H1 (cell line): Measurements from ENCODE around the gene FBXO7. TPM values are rescaled to one million over a fixed set of nuclear protein-coding genes. Genes with fewer than 3 reads are reported as not detected.

ENCODE experiments used
- CTCF ChIA-PET: fragments of 300-600 bp; sonication (Branson Sonifier 250); formaldehyde crosslinking; loops from one replicate; lab custom pipeline; 2021; ENCODE audit not compliant: partially characterized antibody; lab: Charles Lee
- POLR2A ChIA-PET: fragments of 300-600 bp; sonication (Branson Sonifier 250); formaldehyde crosslinking; loops from one replicate; lab custom pipeline; 2021; ENCODE audit warnings: inconsistent platforms; ENCODE audit not compliant: partially characterized antibody; lab: Charles Lee
- DNase-seq, 2 experiments: peaks; one replicate each; pipeline versions ENCODE4 v3.0.0 to v3.0.0-alpha.2; 2010 to 2022; ENCODE audit warnings: low spot score in 2 of 2, low read depth in 1 of 2, mixed read lengths in 1 of 2
- FAIRE-seq: peaks from 2 replicates; lab custom pipeline; 2011; peaks lifted over from hg19 to GRCh38; lab: Jason Lieb, UNC
- H2AFZ ChIP-seq: 2 replicates; pipeline ENCODE4 v1.8.1; 2012; ENCODE audit warnings: low read length, inconsistent platforms
- H2AK5ac ChIP-seq: 2 replicates; pipeline ENCODE4 v1.6.1; 2013; ENCODE audit warnings: low read depth, low read length
- H2BK120ac ChIP-seq: replicated peaks from 2 replicates; pipeline ENCODE3; 2013; ENCODE audit warnings: low read depth, low read length, inconsistent platforms
- H2BK12ac ChIP-seq: 2 replicates; pipeline ENCODE4 v1.6.1; 2013; ENCODE audit warnings: low read depth, low read length
- H2BK15ac ChIP-seq: 2 replicates; pipeline ENCODE4 v1.6.1; 2013; ENCODE audit warnings: low read length
- H2BK20ac ChIP-seq: 2 replicates; pipeline ENCODE4 v1.6.1; 2013; ENCODE audit warnings: low read length
- H2BK5ac ChIP-seq: 2 replicates; pipeline ENCODE4 v1.6.1; 2013; ENCODE audit warnings: low read depth, low read length
- H3K14ac ChIP-seq: 2 replicates; pipeline ENCODE4 v1.6.1; 2013; ENCODE audit warnings: inconsistent platforms; ENCODE audit not compliant: insufficient read length
- H3K18ac ChIP-seq: 2 replicates; pipeline ENCODE4 v1.6.1; 2013; ENCODE audit warnings: low read length; ENCODE audit errors: extremely low read depth
- H3K23ac ChIP-seq: 2 replicates; pipeline ENCODE4 v1.6.1; 2013; ENCODE audit warnings: inconsistent platforms; ENCODE audit not compliant: insufficient read length
- H3K23me2 ChIP-seq: 2 replicates; pipeline ENCODE4 v1.6.1; 2013; ENCODE audit warnings: low read depth, low read length
- H3K27ac ChIP-seq: 2 replicates; pipeline ENCODE4 v1.6.1; 2011; ENCODE audit warnings: low read depth, low read length, inconsistent platforms
- H3K27me3 ChIP-seq, 4 experiments: replicated peaks in 1 of 4; 1 replicate in 1 of 4; 2 replicates in 3 of 4; pipeline versions ENCODE4 v1.6.1 to v1.8.1; 2011 to 2013; ENCODE audit warnings: low read length in 3 of 4, mild to moderate bottlenecking in 3 of 4, inconsistent platforms in 2 of 4, mixed read lengths in 2 of 4, moderate library complexity in 1 of 4; ENCODE audit not compliant: control insufficient read depth in 3 of 4, insufficient read depth in 3 of 4; ENCODE audit errors: extremely low read depth in 1 of 4
- H3K36me3 ChIP-seq, 4 experiments: 2 replicates each; pipeline versions ENCODE4 v1.6.1 to v1.8.1; 2011 to 2013; ENCODE audit warnings: mild to moderate bottlenecking in 4 of 4, low read length in 3 of 4, moderate library complexity in 2 of 4, control low read depth in 1 of 4, inconsistent platforms in 1 of 4; ENCODE audit not compliant: insufficient read depth in 4 of 4, control insufficient read depth in 2 of 4
- H3K4ac ChIP-seq: replicated peaks from 2 replicates; pipeline ENCODE3; 2013; ENCODE audit warnings: low read length, low read depth, mixed read lengths, inconsistent platforms; ENCODE audit not compliant: insufficient read length
- H3K4me1 ChIP-seq, 4 experiments: replicated peaks in 1 of 4; 1 replicate in 1 of 4; 2 replicates in 3 of 4; pipeline versions ENCODE4 v1.6.1 to v1.8.1; 2011 to 2013; ENCODE audit warnings: low read length in 3 of 4, inconsistent platforms in 2 of 4, mixed read lengths in 1 of 4; ENCODE audit not compliant: insufficient read depth in 4 of 4, control insufficient read depth in 3 of 4
- H3K4me2 ChIP-seq, 2 experiments: 2 replicates each; pipeline versions ENCODE4 v1.6.1 to v1.8.1; 2011 to 2013; ENCODE audit warnings: low read depth in 2 of 2, low read length in 2 of 2, control low read depth in 1 of 2, inconsistent platforms in 1 of 2, mild to moderate bottlenecking in 1 of 2; ENCODE audit not compliant: insufficient read depth in 1 of 2
- H3K4me3 ChIP-seq, 4 experiments: fragments of 200-600, 300-600 bp in 1 of 4; sonication (generic), shearing (Covaris generic), sonication (Bioruptor Twin) in 1 of 4; 2 replicates each; pipeline versions ENCODE4 v1.5.1 to v1.8.1; 2011 to 2016; ENCODE audit warnings: low read length in 4 of 4, low read depth in 3 of 4, control low read depth in 2 of 4, inconsistent platforms in 2 of 4, mild to moderate bottlenecking in 2 of 4, mixed read lengths in 1 of 4, moderate library complexity in 1 of 4; ENCODE audit not compliant: insufficient read depth in 2 of 4; ENCODE audit errors: extremely low read depth in 1 of 4
- H3K56ac ChIP-seq: replicated peaks from 2 replicates; pipeline ENCODE3; 2013; ENCODE audit warnings: low read depth, mild to moderate bottlenecking, mixed read lengths, low read length, inconsistent platforms; ENCODE audit not compliant: insufficient read length
- H3K79me1 ChIP-seq: 2 replicates; pipeline ENCODE4 v1.6.1; 2013; ENCODE audit warnings: low read depth, low read length, control low read depth
- H3K79me2 ChIP-seq, 2 experiments: 2 replicates each; pipeline versions ENCODE4 v1.6.1 to v1.8.1; 2012 to 2013; ENCODE audit warnings: low read length in 2 of 2, mild to moderate bottlenecking in 2 of 2, inconsistent platforms in 1 of 2; ENCODE audit not compliant: insufficient read depth in 2 of 2, control insufficient read depth in 1 of 2
- H3K9ac ChIP-seq, 4 experiments: replicated peaks in 1 of 4; 1 replicate in 1 of 4; 2 replicates in 3 of 4; pipeline versions ENCODE4 v1.6.1 to v1.8.1; 2011 to 2013; ENCODE audit warnings: low read depth in 3 of 4, low read length in 3 of 4, control low read depth in 2 of 4, mild to moderate bottlenecking in 2 of 4, moderate library complexity in 2 of 4, inconsistent platforms in 1 of 4; ENCODE audit errors: extremely low read depth in 1 of 4
- H3K9me3 ChIP-seq, 2 experiments: 2 replicates each; pipeline versions ENCODE4 v1.6.1 to v1.8.1; 2012 to 2013; ENCODE audit warnings: mild to moderate bottlenecking in 2 of 2, moderate library complexity in 2 of 2, control low read depth in 1 of 2, inconsistent platforms in 1 of 2, low read depth in 1 of 2, low read length in 1 of 2, mixed read lengths in 1 of 2; ENCODE audit not compliant: insufficient read depth in 2 of 2
- H4K20me1 ChIP-seq, 2 experiments: replicated peaks in 1 of 2; 2 replicates each; pipeline versions ENCODE3 to v1.8.1; 2011 to 2013; ENCODE audit warnings: inconsistent platforms in 2 of 2, low read length in 2 of 2, mild to moderate bottlenecking in 1 of 2; ENCODE audit not compliant: insufficient read depth in 2 of 2, control insufficient read depth in 1 of 2
- H4K5ac ChIP-seq: 2 replicates; pipeline ENCODE4 v1.6.1; 2013; ENCODE audit warnings: low read length, low read depth, mixed read lengths, inconsistent platforms; ENCODE audit not compliant: insufficient read length
- H4K8ac ChIP-seq: 2 replicates; pipeline ENCODE4 v1.8.0; 2013; ENCODE audit warnings: mild to moderate bottlenecking, moderate library complexity, low read length, inconsistent platforms; ENCODE audit not compliant: insufficient read depth; ENCODE audit errors: extremely low read depth
- H4K91ac ChIP-seq: replicated peaks from 2 replicates; pipeline ENCODE3; 2013; ENCODE audit warnings: low read length, mixed read lengths, inconsistent platforms; ENCODE audit not compliant: insufficient read length
- EGR1 ChIP-seq: IDR thresholded peaks from 2 replicates; pipeline ENCODE4 v1.6.1; 2011; ENCODE audit warnings: low read depth, low read length, borderline replicate concordance
- HDAC2 ChIP-seq, 2 experiments: fragments of 300-600 bp in 1 of 2; sonication (generic) in 1 of 2; IDR thresholded peaks; 2 replicates each; pipeline ENCODE4 v1.6.1; 2011 to 2012; ENCODE audit warnings: low read depth in 2 of 2, low read length in 2 of 2, mild to moderate bottlenecking in 2 of 2, moderate library complexity in 2 of 2, borderline replicate concordance in 1 of 2, inconsistent platforms in 1 of 2
- MAFK ChIP-seq: IDR thresholded peaks from 2 replicates; pipeline ENCODE4 v1.6.1; 2012; ENCODE audit warnings: low read depth, mild to moderate bottlenecking, improper control_type of control experiment, low read length
- RFX5 ChIP-seq: IDR thresholded peaks from 2 replicates; pipeline ENCODE4 v1.6.1; 2011; ENCODE audit warnings: low read depth, low read length, improper control_type of control experiment, borderline replicate concordance
- TBP ChIP-seq: IDR thresholded peaks from 2 replicates; pipeline ENCODE4 v1.6.1; 2011; ENCODE audit warnings: low read depth, low read length, improper control_type of control experiment
- WGBS, 2 experiments: shearing (Covaris generic) in 1 of 2; methylation state at CpG; one replicate each; pipeline versions ENCODE4 v1.1.6 to v1.1.7; 2013 to 2015; ENCODE audit warnings: low lambda C conversion rate in 2 of 2, mixed read lengths in 2 of 2, inconsistent platforms in 1 of 2, low coverage in 1 of 2, missing lambda C conversion rate in 1 of 2; ENCODE audit not compliant: insufficient replicate concordance in 2 of 2, insufficient coverage in 1 of 2, insufficient read length in 1 of 2; ENCODE audit errors: extremely low coverage in 1 of 2, missing lambda C conversion rate in 1 of 2; 5-methylcytosine and 5-hydroxymethylcytosine counted together
- polyA plus RNA-seq, 7 experiments: library from polyadenylated mRNA; depleted of rRNA in 3 of 7; stranded (reverse) in 5 of 7; unstranded in 2 of 7; fragments of >200 nt in 5 of 7; fragments of 200-250 nt in 2 of 7; gene quantifications; 1 replicate in 5 of 7; 2 replicates in 1 of 7; 4 replicates in 1 of 7; pipeline versions ENCODE4 v1.2.1 to v1.2.3, GENCODE V29; 2011 to 2013; ENCODE audit warnings: missing spikeins in 2 of 7, mixed read lengths in 2 of 7
- total RNA-seq: library from RNA; stranded (reverse); fragmentation: NEBNext Ultra II Directional; extraction: Animal tissue kit (Norgen Biotek cat#: 25700); gene quantifications from 2 replicates; pipeline ENCODE4 v1.2.1, GENCODE V29; 2021

FBXO7 gene
- total and polyA plus RNA-seq, 2 of the 8 experiments (the other 6 are each of a cell fraction or from before 2014, with no cell fraction given) = 62.7 to 76.1 TPM

DNA sequence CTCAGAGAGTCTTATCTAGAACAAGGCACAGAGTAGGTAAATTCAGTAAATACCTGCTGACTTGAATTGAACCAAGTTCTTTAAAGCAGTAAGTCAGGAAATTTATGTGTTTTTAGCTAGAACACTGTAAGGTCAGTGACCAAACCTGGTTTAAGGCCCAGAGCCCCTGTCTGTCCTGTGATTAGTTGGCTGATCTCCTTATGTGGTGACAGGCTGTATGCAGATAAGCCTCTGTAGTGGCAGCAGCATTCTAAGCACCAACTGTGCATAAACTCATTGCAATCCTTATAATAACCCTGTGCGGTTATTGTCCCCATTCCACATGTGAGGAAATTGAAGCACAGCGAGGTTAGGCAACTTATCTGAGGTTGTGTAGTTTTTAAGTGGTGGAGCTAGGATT lies 40.5 kb downstream of the FBXO7 start:
- no peak overlapping the region for H2BK120ac ChIP-seq
- H3K4me3 ChIP-seq = no peak overlapping the region
- no peaks in the 10 kb centered on the region for H3K79me1 ChIP-seq
- no peak overlapping the region for H3K9ac ChIP-seq
- H3K56ac ChIP-seq = no peak overlapping the region
- no peak overlapping the region for H2AK5ac ChIP-seq
- H3K4me2 ChIP-seq = no peak overlapping the region
- H4K5ac ChIP-seq = no peak overlapping the region
- no peaks in the 10 kb centered on the region for H3K79me2 ChIP-seq
- no peak overlapping the region for H4K8ac ChIP-seq
- no peak overlapping the region for H2AFZ ChIP-seq
- H3K36me3 ChIP-seq = peaks cover 5 to 21% (median 12%) of the 10 kb centered on the region in 4 experiments; a peak in 7 of 8 replicates
- H3K4me1 ChIP-seq = no peaks in the 10 kb centered on the region
- no peak overlapping the region for H2BK15ac ChIP-seq
- no peak overlapping the region for H3K14ac ChIP-seq
- peaks cover 0 to 6% of the 10 kb centered on the region in 2 experiments; a peak in 2 of 4 replicates for H3K9me3 ChIP-seq
- ChIA-PET POLR2A (no interaction called here), CTCF (no interaction called here)
- no peak overlapping the region for H2BK20ac ChIP-seq
- no peak for FAIRE-seq
- no peak overlapping the region for H3K23ac ChIP-seq
- WGBS, 2 experiments = 94% methylated on average over 2 of the region's 2 CpGs; no CpG with 5 or more reads in 1 of the 2 experiments
- no peaks in the 10 kb centered on the region for H3K23me2 ChIP-seq
- no peak overlapping the region for H2BK12ac ChIP-seq
- H4K91ac ChIP-seq = no peak overlapping the region
- DNase-seq = no peak
- H3K27me3 ChIP-seq = peaks cover 0 to under 1% (median 0%) of the 10 kb centered on the region in 4 experiments; a peak in 2 of 7 replicates
- TF ChIP-seq RFX5 (no peak), HDAC2 (IDR thresholded peaks at IDR 0.05; ENCODE audit: borderline replicate concordance in 1 of 2, low read depth in 2 of 2, low read length in 2 of 2) (no peak), EGR1 (no peak), TBP (no peak), MAFK (no peak)
- H2BK5ac ChIP-seq = no peak overlapping the region
- no peaks in the 10 kb centered on the region for H4K20me1 ChIP-seq
- H3K4ac ChIP-seq = no peak overlapping the region
- H3K18ac ChIP-seq = no peak overlapping the region
- H3K27ac ChIP-seq = no peak overlapping the region
